Activated naive CD8-positive, alpha-beta T cell treated with anti-CD3 and anti-CD28 coated beads, Interleukin-2, amount 50 U/mL, for 24 hours (primary cell): ENCODE results near the gene PCDHGA4.
"Not testable (repeated sequence)": the region's sequence is repeated elsewhere in the genome, so short reads cannot be mapped to it uniquely, and the experiment has no call there.

ENCODE experiments used
- ATAC-seq: fragments of 150-1000 bp; cut with Tn5 transposase; one replicate; pipeline ENCODE4 v1.10.0; 2021
- DNase-seq: peaks from one replicate; pipeline ENCODE4 v3.0.0; 2021
- H3K27ac Mint-ChIP-seq: one replicate; pipeline ENCODE4 v1.8.0; 2021; ENCODE audit warnings: mild to moderate bottlenecking, mixed read lengths
- H3K27me3 Mint-ChIP-seq: one replicate; pipeline ENCODE4 v1.8.0; 2021; ENCODE audit warnings: mixed read lengths
- H3K36me3 Mint-ChIP-seq: one replicate; pipeline ENCODE4 v1.8.0; 2021; ENCODE audit warnings: low read depth, mixed read lengths
- H3K4me1 Mint-ChIP-seq: one replicate; pipeline ENCODE4 v1.8.0; 2021; ENCODE audit warnings: mixed read lengths
- H3K4me3 Mint-ChIP-seq: one replicate; pipeline ENCODE4 v1.8.0; 2021; ENCODE audit warnings: mild to moderate bottlenecking, moderate library complexity, mixed read lengths
- H3K9me3 Mint-ChIP-seq: one replicate; pipeline ENCODE4 v1.8.0; 2021; ENCODE audit warnings: mixed read lengths

Gene PCDHGA4

DNA sequence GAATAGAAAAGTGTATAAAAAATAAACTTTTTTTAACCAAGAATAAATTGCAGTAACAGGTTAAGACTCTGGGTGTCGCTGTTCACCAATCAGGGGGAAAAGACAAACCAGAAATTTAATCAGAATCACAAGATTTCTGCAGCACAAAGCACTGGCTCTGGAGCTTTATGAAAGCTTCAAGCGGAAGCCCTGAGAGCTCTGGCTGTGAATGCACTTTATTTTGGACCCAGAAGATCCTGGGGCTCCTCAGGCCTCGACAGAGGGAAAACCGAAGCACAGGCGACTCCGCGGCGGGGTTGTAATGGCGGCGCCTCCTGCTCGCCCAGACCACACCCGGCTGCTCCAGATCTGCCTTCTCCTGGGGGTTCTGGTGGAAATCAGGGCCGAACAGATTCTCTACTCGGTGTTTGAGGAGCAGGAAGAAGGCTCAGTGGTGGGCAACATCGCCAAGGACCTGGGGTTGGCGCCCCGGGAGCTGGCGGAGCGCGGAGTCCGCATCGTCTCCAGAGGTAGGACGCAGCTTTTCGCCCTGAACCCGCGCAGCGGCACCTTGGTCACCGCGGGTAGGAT, at the start of gene PCDHGA4:
Gene PCDHGA4, plus strand, starts transcription at position 122 of the 570 bp plus-strand sequence. Its CDS starts 87 bp downstream, at position 209.
- H3K9me3 Mint-ChIP-seq: peaks cover 47% of the 10 kb centered on the region
- no peak within 1 kb of the TSS for H3K4me3 Mint-ChIP-seq
- H3K4me1 Mint-ChIP-seq: peaks cover 2% of the 10 kb centered on the region
- no peak within 1 kb of the TSS for H3K27ac Mint-ChIP-seq
- H3K27me3 Mint-ChIP-seq: peaks cover 62% of the 10 kb centered on the region
- ATAC-seq (no peak), DNase-seq (no peak)
- H3K36me3 Mint-ChIP-seq: peaks cover 23% of the 10 kb centered on the region

GRCh38 chr5:141306630-141307029, 48.2 kb upstream of the PCDHGA4 start:
- no peak overlapping the region for H3K4me3 Mint-ChIP-seq
- H3K27me3 Mint-ChIP-seq: no peaks in the 10 kb centered on the region
- peaks cover 47% of the 10 kb centered on the region for H3K36me3 Mint-ChIP-seq
- no peak overlapping the region for H3K27ac Mint-ChIP-seq
- no peaks in the 10 kb centered on the region for H3K4me1 Mint-ChIP-seq
- H3K9me3 Mint-ChIP-seq: peaks cover 57% of the 10 kb centered on the region
- ATAC-seq (no peak), DNase-seq (no peak)

DNA sequence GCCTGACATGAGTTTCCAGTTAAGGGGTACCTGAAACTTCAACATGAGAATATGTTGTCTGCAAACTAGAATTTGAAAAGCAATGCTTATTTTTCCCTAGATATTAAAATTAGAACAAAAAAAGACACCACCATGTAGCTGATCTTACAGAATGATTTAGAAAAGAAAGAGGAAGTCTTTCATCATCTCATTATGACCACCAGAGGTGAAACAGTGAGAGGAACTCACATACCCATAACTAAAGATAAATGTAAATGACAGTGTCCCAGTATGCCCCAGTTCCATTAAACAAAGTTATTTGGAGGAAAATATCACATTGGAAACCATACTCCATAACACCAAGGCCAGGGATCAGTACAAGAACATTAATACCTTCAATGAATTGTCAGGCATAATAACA, 41.1 kb upstream of the PCDHGA4 start:
- no peak overlapping the region for H3K4me3 Mint-ChIP-seq
- H3K27me3 Mint-ChIP-seq: no peaks in the 10 kb centered on the region
- DNase-seq (no peak), ATAC-seq (no peak)
- peaks cover 76% of the 10 kb centered on the region for H3K36me3 Mint-ChIP-seq
- no peak overlapping the region for H3K27ac Mint-ChIP-seq
- H3K4me1 Mint-ChIP-seq: peaks cover 8% of the 10 kb centered on the region
- peaks cover 64% of the 10 kb centered on the region for H3K9me3 Mint-ChIP-seq

GRCh38 chr5:141316963-141317362, 37.9 kb upstream of the PCDHGA4 start:
- H3K4me3 Mint-ChIP-seq, DNase-seq, H3K27ac Mint-ChIP-seq, H3K27me3 Mint-ChIP-seq, ATAC-seq: not testable (repeated sequence)
- Mint-ChIP-seq H3K9me3 (peaks cover 74% of the 10 kb centered on the region), H3K36me3 (peaks cover 87% of the 10 kb centered on the region), H3K4me1 (peaks cover 37% of the 10 kb centered on the region)

DNA sequence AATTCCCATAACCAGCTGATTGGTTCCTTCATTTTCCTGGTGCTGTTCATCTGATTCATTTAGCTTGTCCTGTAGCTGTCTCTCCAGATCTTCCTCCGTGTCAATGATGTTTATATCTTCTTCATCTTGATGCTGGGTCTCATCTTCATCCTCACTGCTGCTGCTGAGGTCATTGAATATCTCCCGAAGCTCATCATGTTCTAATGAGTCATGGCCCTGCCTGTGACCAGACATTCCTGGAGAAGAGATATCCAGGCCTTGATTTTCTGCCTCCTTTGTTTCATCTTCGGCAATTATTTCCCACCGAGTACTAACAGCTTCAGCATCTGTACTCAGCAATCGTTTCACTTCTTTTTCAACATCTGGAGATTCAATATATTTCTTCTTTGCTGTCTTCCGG, 35.6 kb upstream of the PCDHGA4 start:
- ATAC-seq: no peak
- no peaks in the 10 kb centered on the region for H3K27me3 Mint-ChIP-seq

DNA sequence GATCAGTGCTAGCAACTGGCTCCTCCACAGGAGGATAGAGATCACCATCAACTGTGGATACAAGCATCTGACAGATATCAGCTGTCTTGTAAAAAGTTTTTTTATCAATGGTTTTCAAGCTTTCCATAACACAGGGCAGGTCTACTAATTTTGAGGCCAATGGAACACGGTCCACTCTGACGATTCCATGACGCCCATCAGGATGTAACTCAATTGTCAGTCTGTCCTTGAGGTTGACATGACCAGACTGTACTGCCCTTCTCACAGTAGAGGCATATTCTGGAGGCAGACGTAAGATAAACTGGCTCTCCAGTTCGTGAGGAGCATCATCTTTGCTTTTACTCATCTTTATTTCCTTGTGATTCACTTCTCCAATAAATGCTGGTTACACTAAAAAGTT, 35.1 kb upstream of the PCDHGA4 start:
- Mint-ChIP-seq H3K4me1 (peaks cover 41% of the 10 kb centered on the region), H3K9me3 (peaks cover 62% of the 10 kb centered on the region), H3K36me3 (peaks cover 71% of the 10 kb centered on the region), H3K27me3 (no peaks in the 10 kb centered on the region), H3K27ac (peak overlapping the region; percentile 97), H3K4me3 (peak overlapping the region; percentile 95)
- ATAC-seq (no peak), DNase-seq (no peak)

More for the DNA sequence above, 35.6 kb upstream of the PCDHGA4 start:
- peaks cover 74% of the 10 kb centered on the region for H3K36me3 Mint-ChIP-seq
- H3K27ac Mint-ChIP-seq: peak overlapping the region; percentile 37
- H3K4me1 Mint-ChIP-seq: peaks cover 41% of the 10 kb centered on the region
- H3K4me3 Mint-ChIP-seq: peak overlapping the region; percentile 95
- no peak for DNase-seq
- peaks cover 63% of the 10 kb centered on the region for H3K9me3 Mint-ChIP-seq

DNA sequence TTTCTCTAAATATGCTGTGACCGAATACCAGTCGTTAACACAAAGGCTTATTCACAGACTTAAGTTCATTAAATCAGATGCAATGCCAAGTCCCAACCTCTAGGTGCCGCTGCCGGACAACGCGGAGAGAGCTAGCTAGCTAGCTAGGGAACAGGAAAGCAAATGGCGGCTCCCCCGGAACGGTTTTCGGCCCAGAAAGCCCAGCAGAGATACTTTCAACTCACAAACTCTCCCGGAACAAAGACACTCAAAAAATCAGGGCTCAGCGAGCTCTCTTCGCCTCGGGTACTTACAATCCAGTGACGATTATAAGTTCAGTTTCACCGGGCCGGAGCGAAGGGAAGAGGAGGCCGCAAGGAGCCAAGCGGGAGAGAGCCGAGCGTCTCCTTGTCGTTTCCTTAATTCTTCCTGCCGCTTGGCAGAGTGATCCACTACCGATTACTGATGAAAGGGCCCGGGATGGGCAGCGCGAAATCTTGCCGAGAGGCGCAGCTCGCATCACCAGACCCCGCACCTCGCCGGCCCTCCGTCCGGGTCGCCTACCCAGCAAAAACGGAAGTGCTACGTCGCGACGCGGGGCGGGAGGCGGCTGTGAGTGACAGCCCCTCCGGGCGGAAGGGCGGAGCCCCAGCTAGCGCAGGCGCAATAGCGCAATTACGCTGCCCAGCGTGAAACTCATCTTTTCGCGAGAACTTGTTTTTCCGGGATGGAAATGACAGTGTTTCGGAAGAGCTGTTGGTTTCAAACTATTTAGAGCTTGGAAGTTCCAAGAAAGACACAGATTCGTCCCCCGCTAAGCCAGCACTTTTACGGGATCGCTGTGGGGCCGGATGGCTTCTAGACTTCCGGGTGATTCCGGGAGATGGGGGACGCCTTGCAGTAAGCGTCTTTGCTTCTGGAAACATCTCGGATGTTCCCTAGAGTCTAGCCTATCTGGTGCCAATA, 34.3 kb upstream of the PCDHGA4 start, which contains the start of gene TAF7:
Gene TAF7, minus strand, starts transcription at position 560 of the 945 bp plus-strand sequence. CDS start 740 bp downstream, outside the sequence.
- peak within 1 kb of the TSS; percentile 97 for H3K27ac Mint-ChIP-seq
- H3K4me3 Mint-ChIP-seq: peak within 1 kb of the TSS; percentile 95
- H3K27me3 Mint-ChIP-seq: no peaks in the 10 kb centered on the region
- H3K9me3 Mint-ChIP-seq: peaks cover 55% of the 10 kb centered on the region
- ATAC-seq (peak; percentile 96), DNase-seq (peak; percentile 93)
- H3K4me1 Mint-ChIP-seq: peaks cover 40% of the 10 kb centered on the region
- peaks cover 63% of the 10 kb centered on the region for H3K36me3 Mint-ChIP-seq

GRCh38 chr5:141322261-141322660, 32.6 kb upstream of the PCDHGA4 start:
- Mint-ChIP-seq H3K36me3 (peaks cover 52% of the 10 kb centered on the region), H3K27me3 (peaks cover 9% of the 10 kb centered on the region), H3K27ac (no peak overlapping the region), H3K4me3 (no peak overlapping the region), H3K9me3 (peaks cover 59% of the 10 kb centered on the region), H3K4me1 (peaks cover 43% of the 10 kb centered on the region)
- ATAC-seq (no peak), DNase-seq (no peak)

GRCh38 chr5:141326088-141326854, 28.6 kb upstream of the PCDHGA4 start:
- Mint-ChIP-seq H3K27ac (peak overlapping the region; percentile 76), H3K4me3 (peak overlapping the region; percentile 85), H3K9me3 (peaks cover 58% of the 10 kb centered on the region), H3K36me3 (peaks cover 25% of the 10 kb centered on the region), H3K4me1 (peaks cover 14% of the 10 kb centered on the region), H3K27me3 (peaks cover 43% of the 10 kb centered on the region)
- ATAC-seq (peak; percentile 87), DNase-seq (peak; percentile 61)

GRCh38 chr5:141328231-141328630, 26.6 kb upstream of the PCDHGA4 start:
- H3K36me3 Mint-ChIP-seq: peaks cover 18% of the 10 kb centered on the region
- H3K4me3 Mint-ChIP-seq: no peak overlapping the region
- ATAC-seq (no peak), DNase-seq (no peak)
- H3K27me3 Mint-ChIP-seq: peaks cover 56% of the 10 kb centered on the region
- H3K9me3 Mint-ChIP-seq: peaks cover 56% of the 10 kb centered on the region
- peaks cover 5% of the 10 kb centered on the region for H3K4me1 Mint-ChIP-seq
- H3K27ac Mint-ChIP-seq: no peak overlapping the region

- Mint-ChIP-seq H3K9me3 (peaks cover 72% of the 10 kb centered on the region), H3K36me3 (peaks cover 23% of the 10 kb centered on the region), H3K27ac (no peak within 1 kb of the TSS), H3K27me3 (peaks cover 75% of the 10 kb centered on the region), H3K4me3 (no peak within 1 kb of the TSS), H3K4me1 (peaks cover 5% of the 10 kb centered on the region)
- ATAC-seq (no peak), DNase-seq (no peak)
Measured at GRCh38 chr5:141330299-141331080, 24.3 kb upstream of the PCDHGA4 start, which contains the start of gene PCDHGA1. Gene PCDHGA1 (plus strand): TSS chr5:141330514.

DNA sequence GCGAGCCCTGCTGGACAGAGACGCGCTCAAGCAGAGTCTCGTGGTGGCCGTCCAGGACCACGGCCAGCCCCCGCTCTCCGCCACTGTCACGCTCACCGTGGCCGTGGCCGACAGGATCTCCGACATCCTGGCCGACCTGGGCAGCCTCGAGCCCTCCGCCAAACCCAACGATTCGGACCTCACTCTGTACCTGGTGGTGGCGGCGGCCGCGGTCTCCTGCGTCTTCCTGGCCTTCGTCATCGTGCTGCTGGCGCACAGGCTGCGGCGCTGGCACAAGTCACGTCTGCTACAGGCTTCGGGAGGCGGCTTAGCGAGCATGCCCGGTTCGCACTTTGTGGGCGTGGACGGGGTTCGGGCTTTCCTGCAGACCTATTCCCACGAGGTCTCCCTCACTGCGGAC, 22.2 kb upstream of the PCDHGA4 start:
- not testable (repeated sequence) for H3K4me3 Mint-ChIP-seq, H3K27ac Mint-ChIP-seq, DNase-seq, ATAC-seq, H3K4me1 Mint-ChIP-seq
- peaks cover 75% of the 10 kb centered on the region for H3K9me3 Mint-ChIP-seq
- peaks cover 20% of the 10 kb centered on the region for H3K36me3 Mint-ChIP-seq
- H3K27me3 Mint-ChIP-seq: peaks cover 82% of the 10 kb centered on the region

DNA sequence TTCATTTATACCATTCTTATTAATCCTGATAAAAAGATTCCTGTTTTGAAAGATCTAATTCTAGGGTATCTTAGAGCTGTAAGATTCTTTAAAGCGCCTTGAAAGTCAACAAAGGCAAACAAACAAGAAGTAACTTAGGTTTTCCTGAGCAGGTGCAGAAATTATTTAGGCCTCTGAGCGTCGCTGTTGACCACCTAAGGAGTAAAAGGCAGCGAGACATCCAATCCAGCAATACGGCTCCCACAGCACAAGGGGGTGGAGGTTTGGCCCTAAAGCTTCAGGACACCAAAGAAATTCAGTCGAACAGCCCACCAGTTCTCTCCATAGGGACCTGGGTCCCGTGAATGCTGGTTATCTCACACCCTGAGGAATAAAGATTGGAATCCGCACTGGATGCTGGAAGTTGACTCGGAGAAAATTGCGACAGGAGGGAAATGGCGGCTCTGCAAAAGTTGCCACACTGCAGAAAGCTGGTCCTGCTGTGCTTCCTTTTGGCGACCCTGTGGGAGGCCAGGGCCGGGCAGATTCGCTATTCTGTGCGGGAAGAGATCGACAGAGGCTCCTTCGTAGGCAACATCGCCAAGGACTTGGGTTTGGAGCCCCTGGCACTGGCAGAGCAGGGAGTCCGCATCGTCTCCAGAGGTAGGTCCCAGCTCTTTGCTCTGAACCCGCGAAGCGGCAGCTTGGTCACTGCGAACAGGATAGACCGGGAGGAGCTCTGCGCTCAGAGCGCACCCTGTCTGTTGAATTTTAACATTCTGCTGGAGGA, 16.1 kb upstream of the PCDHGA4 start, which contains the start of gene PCDHGA2:
Gene PCDHGA2, plus strand, starts transcription at position 223 of the 769 bp plus-strand sequence.
- no peak within 1 kb of the TSS for H3K4me3 Mint-ChIP-seq
- H3K9me3 Mint-ChIP-seq: peaks cover 71% of the 10 kb centered on the region
- ATAC-seq (no peak), DNase-seq (no peak)
- H3K4me1 Mint-ChIP-seq: no peaks in the 10 kb centered on the region
- no peak within 1 kb of the TSS for H3K27ac Mint-ChIP-seq
- peaks cover 24% of the 10 kb centered on the region for H3K36me3 Mint-ChIP-seq
- peaks cover 85% of the 10 kb centered on the region for H3K27me3 Mint-ChIP-seq
